Effector memory CD4-positive, alpha-beta T cell (primary cell): ENCODE results near the gene SNX13.

Experiments
- DNase-seq, 3 donors: peaks; one replicate each; pipeline ENCODE4 v3.0.0-alpha.2; 2020
- H3K27ac ChIP-seq: 2 replicates; pipeline ENCODE4 v1.7.0; 2013; ENCODE audit warnings: mild to moderate bottlenecking, low read length, moderate library complexity; ENCODE audit not compliant: insufficient read depth, poor library complexity, severe bottlenecking
- H3K27me3 ChIP-seq: replicated peaks from 2 replicates; pipeline ENCODE4 v1.7.0; 2013; ENCODE audit warnings: mild to moderate bottlenecking, low read length; ENCODE audit not compliant: insufficient read depth, control insufficient read depth, poor library complexity, severe bottlenecking
- H3K36me3 ChIP-seq: 2 replicates; pipeline ENCODE4 v1.7.0; 2013; ENCODE audit warnings: mild to moderate bottlenecking, low read length, moderate library complexity; ENCODE audit not compliant: control insufficient read depth, insufficient read depth
- H3K4me1 ChIP-seq: 2 replicates; pipeline ENCODE4 v1.7.0; 2013; ENCODE audit warnings: low read length, mild to moderate bottlenecking; ENCODE audit not compliant: control insufficient read depth, insufficient read depth, poor library complexity, severe bottlenecking
- H3K4me3 ChIP-seq: 2 replicates; pipeline ENCODE4 v1.7.0; 2013; ENCODE audit warnings: low read length, low read depth, mild to moderate bottlenecking; ENCODE audit not compliant: insufficient read depth, poor library complexity, severe bottlenecking
- H3K9me3 ChIP-seq: 2 replicates; pipeline ENCODE4 v1.7.0; 2013; ENCODE audit warnings: mild to moderate bottlenecking, low read length, moderate library complexity; ENCODE audit not compliant: control insufficient read depth

Gene SNX13

GRCh38 chr7:17807242-17807641 lies 133.1 kb downstream of the SNX13 start:
- DNase-seq = no peak
- H3K27ac ChIP-seq = no peak overlapping the region
- H3K36me3 ChIP-seq = no peaks in the 10 kb centered on the region
- no peaks in the 10 kb centered on the region for H3K27me3 ChIP-seq
- no peak overlapping the region for H3K4me3 ChIP-seq
- H3K9me3 ChIP-seq = no peaks in the 10 kb centered on the region
- H3K4me1 ChIP-seq = no peaks in the 10 kb centered on the region

- no peaks in the 10 kb centered on the region for H3K9me3 ChIP-seq
- no peaks in the 10 kb centered on the region for H3K27me3 ChIP-seq
- H3K27ac ChIP-seq = no peak overlapping the region
- H3K4me3 ChIP-seq = no peak overlapping the region
- no peaks in the 10 kb centered on the region for H3K4me1 ChIP-seq
- peaks cover 5% of the 10 kb centered on the region for H3K36me3 ChIP-seq
- DNase-seq = no peak
Observed at GRCh38 chr7:17806631-17807030, 133.7 kb downstream of the SNX13 start.

- H3K27me3 ChIP-seq = no peaks in the 10 kb centered on the region
- no peaks in the 10 kb centered on the region for H3K4me1 ChIP-seq
- DNase-seq = no peak
- H3K4me3 ChIP-seq = no peak overlapping the region
- no peak overlapping the region for H3K27ac ChIP-seq
- peaks cover 20% of the 10 kb centered on the region for H3K36me3 ChIP-seq
- no peaks in the 10 kb centered on the region for H3K9me3 ChIP-seq
Observed at GRCh38 chr7:17802056-17802455, 138.2 kb downstream of the SNX13 start.

- peaks cover 14% of the 10 kb centered on the region for H3K36me3 ChIP-seq
- no peak overlapping the region for H3K27ac ChIP-seq
- H3K9me3 ChIP-seq = no peaks in the 10 kb centered on the region
- no peak for DNase-seq
- no peaks in the 10 kb centered on the region for H3K4me1 ChIP-seq
- no peaks in the 10 kb centered on the region for H3K27me3 ChIP-seq
- no peak overlapping the region for H3K4me3 ChIP-seq
Observed at GRCh38 chr7:17792075-17792936, 148.0 kb downstream of the SNX13 start.

GRCh38 chr7:17787257-17787656 lies 153.0 kb downstream of the SNX13 start:
- Histone ChIP-seq H3K27me3 (no peaks in the 10 kb centered on the region), H3K4me1 (no peaks in the 10 kb centered on the region), H3K9me3 (no peaks in the 10 kb centered on the region), H3K4me3 (no peak overlapping the region), H3K27ac (no peak overlapping the region), H3K36me3 (no peaks in the 10 kb centered on the region)
- DNase-seq = no peak

- H3K36me3 ChIP-seq = no peaks in the 10 kb centered on the region
- no peaks in the 10 kb centered on the region for H3K27me3 ChIP-seq
- H3K4me3 ChIP-seq = no peak overlapping the region
- DNase-seq = no peak
- H3K27ac ChIP-seq = no peak overlapping the region
- H3K9me3 ChIP-seq = no peaks in the 10 kb centered on the region
- no peaks in the 10 kb centered on the region for H3K4me1 ChIP-seq
Observed at GRCh38 chr7:17786314-17786852, 153.9 kb downstream of the SNX13 start.

GRCh38 chr7:17782216-17782549 lies 158.1 kb downstream of the SNX13 start:
- no peak overlapping the region for H3K4me3 ChIP-seq
- DNase-seq = no peak

GRCh38 chr7:17781491-17782215 lies 158.6 kb downstream of the SNX13 start:
- Histone ChIP-seq H3K36me3 (no peaks in the 10 kb centered on the region), H3K27ac (no peak overlapping the region), H3K9me3 (no peaks in the 10 kb centered on the region), H3K27me3 (no peaks in the 10 kb centered on the region), H3K4me3 (no peak overlapping the region), H3K4me1 (no peaks in the 10 kb centered on the region)
- DNase-seq = no peak

More at GRCh38 chr7:17782216-17782549, 158.1 kb downstream of the SNX13 start:
- H3K36me3 ChIP-seq = no peaks in the 10 kb centered on the region
- no peak overlapping the region for H3K27ac ChIP-seq
- no peaks in the 10 kb centered on the region for H3K27me3 ChIP-seq
- no peaks in the 10 kb centered on the region for H3K9me3 ChIP-seq
- no peaks in the 10 kb centered on the region for H3K4me1 ChIP-seq

GRCh38 chr7:17779381-17779780 lies 160.9 kb downstream of the SNX13 start:
- Histone ChIP-seq H3K27me3 (no peaks in the 10 kb centered on the region), H3K4me1 (no peaks in the 10 kb centered on the region)
- no peak for DNase-seq

GRCh38 chr7:17774716-17775288 lies 165.5 kb downstream of the SNX13 start:
- H3K4me3 ChIP-seq = no peak overlapping the region
- no peak overlapping the region for H3K27ac ChIP-seq
- DNase-seq = no peak

More at GRCh38 chr7:17779381-17779780, 160.9 kb downstream of the SNX13 start:
- Histone ChIP-seq H3K27ac (no peak overlapping the region), H3K9me3 (no peaks in the 10 kb centered on the region), H3K4me3 (no peak overlapping the region), H3K36me3 (no peaks in the 10 kb centered on the region)

More at GRCh38 chr7:17774716-17775288, 165.5 kb downstream of the SNX13 start:
- H3K4me1 ChIP-seq = no peaks in the 10 kb centered on the region
- no peaks in the 10 kb centered on the region for H3K9me3 ChIP-seq
- H3K27me3 ChIP-seq = no peaks in the 10 kb centered on the region
- H3K36me3 ChIP-seq = no peaks in the 10 kb centered on the region
